Left ventricle myocardium inferior (tissue), 1 donor: ENCODE results near the gene FHAD1. TPM values are rescaled to one million over a fixed set of nuclear protein-coding genes. Genes with fewer than 3 reads are reported as not detected.

Experiments
- DNase-seq: peaks from one replicate; pipeline ENCODE4 v3.0.0-alpha.2; 2020
- H3K27ac ChIP-seq: fragments of 200-600 bp; replicated peaks from 2 replicates; pipeline ENCODE4 v1.8.0; 2021
- H3K27me3 ChIP-seq: fragments of 200-600 bp; 2 replicates; pipeline ENCODE4 v1.8.0; 2021; ENCODE audit warnings: low read depth
- H3K36me3 ChIP-seq: fragments of 200-600 bp; 2 replicates; pipeline ENCODE4 v1.8.0; 2021
- H3K4me1 ChIP-seq: fragments of 200-600 bp; 2 replicates; pipeline ENCODE4 v1.8.0; 2021
- H3K4me3 ChIP-seq: fragments of 200-600 bp; 2 replicates; pipeline ENCODE4 v1.8.0; 2021; ENCODE audit warnings: mild to moderate bottlenecking, moderate library complexity
- H3K9me3 ChIP-seq: fragments of 200-600 bp; replicated peaks from 2 replicates; pipeline ENCODE4 v1.8.0; 2021
- CTCF ChIP-seq: fragments of 200-600 bp; IDR thresholded peaks from 2 replicates; pipeline ENCODE4 v1.8.0; 2021; ENCODE audit warnings: antibody characterized with exemption, mild to moderate bottlenecking, borderline replicate concordance
- intact Hi-C: fragments of 100-400 bp; cut with micrococcal nuclease; formaldehyde crosslinking; loops from one replicate; pipeline ENCODE4 v1.11.0; 2022
- total RNA-seq: library from RNA; stranded (reverse); fragmentation: NEBNext Ultra II Directional; extraction: Animal tissue kit (Norgen Biotek cat#: 25700); gene quantifications from one replicate; pipeline ENCODE4 v1.2.1, GENCODE V29; 2021
- donor health status: DM: no; HTN: yes; CAD: no; lungs with severe emphysema.

FHAD1 gene
- total RNA-seq, 1 donor from 2014 or later, result not detected

- intact Hi-C loops, result no loop called here
- no peak for DNase-seq
- no peaks in the 10 kb centered on the region for H3K4me1 ChIP-seq
Measured at GRCh38 chr1:15350551-15351200, 103.7 kb downstream of the FHAD1 start.

GRCh38 chr1:15351310-15351709 is 104.3 kb downstream of the FHAD1 start:
- H3K4me3 ChIP-seq, result no peak overlapping the region
- no peaks in the 10 kb centered on the region for H3K9me3 ChIP-seq
- no peak for DNase-seq
- H3K4me1 ChIP-seq, result no peaks in the 10 kb centered on the region
- no peak for TF ChIP-seq CTCF
- no peaks in the 10 kb centered on the region for H3K27me3 ChIP-seq
- no peaks in the 10 kb centered on the region for H3K36me3 ChIP-seq
- intact Hi-C loops, result no loop called here
- H3K27ac ChIP-seq, result no peak overlapping the region

More at GRCh38 chr1:15350551-15351200, 103.7 kb downstream of the FHAD1 start:
- Histone ChIP-seq H3K27ac (no peak overlapping the region), H3K4me3 (no peak overlapping the region), H3K9me3 (no peaks in the 10 kb centered on the region), H3K27me3 (no peaks in the 10 kb centered on the region), H3K36me3 (no peaks in the 10 kb centered on the region)
- no peak for TF ChIP-seq CTCF

- intact Hi-C loops, result no loop called here
- H3K4me3 ChIP-seq, result no peak overlapping the region
- no peaks in the 10 kb centered on the region for H3K4me1 ChIP-seq
- no peaks in the 10 kb centered on the region for H3K36me3 ChIP-seq
- no peak for DNase-seq
- no peak for TF ChIP-seq CTCF
- H3K9me3 ChIP-seq, result no peaks in the 10 kb centered on the region
- H3K27me3 ChIP-seq, result no peaks in the 10 kb centered on the region
- H3K27ac ChIP-seq, result no peak overlapping the region
Measured at GRCh38 chr1:15352128-15352957, 105.3 kb downstream of the FHAD1 start.

- Histone ChIP-seq H3K9me3 (no peaks in the 10 kb centered on the region), H3K36me3 (no peaks in the 10 kb centered on the region), H3K27me3 (no peaks in the 10 kb centered on the region), H3K27ac (no peak overlapping the region), H3K4me3 (no peak overlapping the region), H3K4me1 (no peaks in the 10 kb centered on the region)
- intact Hi-C loops, result no loop called here
- DNase-seq, result no peak
- TF ChIP-seq CTCF, result no peak
Measured at GRCh38 chr1:15353839-15354579, 107.0 kb downstream of the FHAD1 start.

- intact Hi-C loops, result no loop called here
- H3K27ac ChIP-seq, result no peak overlapping the region
- no peak for DNase-seq
- H3K27me3 ChIP-seq, result no peaks in the 10 kb centered on the region
- no peaks in the 10 kb centered on the region for H3K9me3 ChIP-seq
- TF ChIP-seq CTCF, result no peak
- no peak overlapping the region for H3K4me3 ChIP-seq
- H3K4me1 ChIP-seq, result no peaks in the 10 kb centered on the region
- H3K36me3 ChIP-seq, result no peaks in the 10 kb centered on the region
Measured at GRCh38 chr1:15354580-15354965, 107.5 kb downstream of the FHAD1 start.
